ENCODE data around the gene RUNX2. TPM values are rescaled to one million over a fixed set of nuclear protein-coding genes. Genes with fewer than 3 reads are reported as not detected.

Gene RUNX2
- polyA plus RNA-seq, 1 donor from 2014 or later = not detected

GRCh38 chr6:45710304-45710821 is 382.2 kb downstream of the RUNX2 start:
- Histone ChIP-seq H3K4me2 (ENCODE audit: low read length) (no peak overlapping the region), H3K36me3 (ENCODE audit: insufficient read depth, low read length) (no peaks in the 10 kb centered on the region), H3K79me2 (replicated peaks; ENCODE audit: insufficient read depth, low read length) (no peaks in the 10 kb centered on the region), H3K9me2 (ENCODE audit: insufficient read depth, low read length) (no peaks in the 10 kb centered on the region), H4K20me1 (ENCODE audit: insufficient read depth) (no peaks in the 10 kb centered on the region), H3K4me3 (ENCODE audit: low read length) (no peak overlapping the region), H3K9me3 (ENCODE audit: low read length) (no peaks in the 10 kb centered on the region), H2AFZ (ENCODE audit: low read depth, low read length) (no peak overlapping the region), H3K27ac (ENCODE audit: low read length) (no peak overlapping the region), H3K9ac (ENCODE audit: low read length) (no peak overlapping the region), H3K27me3 (ENCODE audit: insufficient read depth, low read depth, low read length) (no peaks in the 10 kb centered on the region), H3F3A (ENCODE audit: insufficient read depth, low read length, poor library complexity, severe bottlenecking) (no peaks in the 10 kb centered on the region)
- no peak for TF ChIP-seq REST (IDR thresholded peaks at IDR 0.05; ENCODE audit: borderline replicate concordance)

- H3K27me3 ChIP-seq (ENCODE audit: insufficient read depth, low read depth, low read length) = no peaks in the 10 kb centered on the region
- no peak overlapping the region for H3K4me2 ChIP-seq (ENCODE audit: low read length)
- H3K27ac ChIP-seq (ENCODE audit: low read length) = no peak overlapping the region
- H3K9me3 ChIP-seq (ENCODE audit: low read length) = no peaks in the 10 kb centered on the region
- no peaks in the 10 kb centered on the region for H3K36me3 ChIP-seq (ENCODE audit: insufficient read depth, low read length)
- TF ChIP-seq RAD21 (conservative IDR thresholded peaks at IDR 0.05) = no peak
- no peak for TF ChIP-seq MXI1 (conservative IDR thresholded peaks at IDR 0.05; ENCODE audit: poor library complexity, severe bottlenecking)
- no peak overlapping the region for H3K4me3 ChIP-seq (ENCODE audit: low read length)
- H3K9ac ChIP-seq (ENCODE audit: low read length) = no peak overlapping the region
- H4K20me1 ChIP-seq (ENCODE audit: insufficient read depth) = no peaks in the 10 kb centered on the region
- H3K79me2 ChIP-seq (replicated peaks; ENCODE audit: insufficient read depth, low read length) = no peaks in the 10 kb centered on the region
- H3K9me2 ChIP-seq (ENCODE audit: insufficient read depth, low read length) = no peaks in the 10 kb centered on the region
- H3F3A ChIP-seq (ENCODE audit: insufficient read depth, low read length, poor library complexity, severe bottlenecking) = no peaks in the 10 kb centered on the region
- H2AFZ ChIP-seq (ENCODE audit: low read depth, low read length) = no peak overlapping the region
Measured at GRCh38 chr6:45712076-45712475, 383.9 kb downstream of the RUNX2 start.

DNA sequence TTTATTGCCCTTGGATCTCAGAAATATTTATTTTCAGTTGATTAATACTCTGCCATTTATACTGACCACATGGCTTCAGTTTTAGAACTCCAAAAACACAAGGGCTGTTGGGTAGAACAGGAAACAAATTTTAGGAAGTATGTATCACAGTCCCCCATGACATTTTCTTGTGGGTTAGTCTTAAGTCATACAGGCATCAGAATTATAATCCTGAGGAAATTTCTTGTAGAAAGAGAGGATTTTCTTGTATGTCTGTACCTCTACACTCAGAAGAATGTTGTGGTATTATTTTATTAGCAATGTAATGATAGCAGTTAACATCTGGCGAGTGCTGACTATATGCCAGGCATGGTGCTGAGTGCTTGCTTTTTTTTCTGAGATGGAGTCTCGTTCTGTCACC is 384.7 kb downstream of the RUNX2 start:
- no peaks in the 10 kb centered on the region for H3F3A ChIP-seq (ENCODE audit: insufficient read depth, low read length, poor library complexity, severe bottlenecking)
- H3K36me3 ChIP-seq (ENCODE audit: insufficient read depth, low read length) = no peaks in the 10 kb centered on the region
- no peaks in the 10 kb centered on the region for H3K9me2 ChIP-seq (ENCODE audit: insufficient read depth, low read length)
- no peak overlapping the region for H3K4me3 ChIP-seq (ENCODE audit: low read length)
- no peak for TF ChIP-seq CTCF (IDR thresholded peaks at IDR 0.05; ENCODE audit: poor library complexity, severe bottlenecking)
- no peak for TF ChIP-seq MXI1 (conservative IDR thresholded peaks at IDR 0.05; ENCODE audit: poor library complexity, severe bottlenecking)
- TF ChIP-seq REST (IDR thresholded peaks at IDR 0.05; ENCODE audit: borderline replicate concordance) = no peak
- H3K27ac ChIP-seq (ENCODE audit: low read length) = no peak overlapping the region
- H3K4me2 ChIP-seq (ENCODE audit: low read length) = no peak overlapping the region
- H4K20me1 ChIP-seq (ENCODE audit: insufficient read depth) = no peaks in the 10 kb centered on the region
- H3K9ac ChIP-seq (ENCODE audit: low read length) = no peak overlapping the region
- H2AFZ ChIP-seq (ENCODE audit: low read depth, low read length) = no peak overlapping the region
- no peaks in the 10 kb centered on the region for H3K9me3 ChIP-seq (ENCODE audit: low read length)
- H3K79me2 ChIP-seq (replicated peaks; ENCODE audit: insufficient read depth, low read length) = no peaks in the 10 kb centered on the region
- H3K27me3 ChIP-seq (ENCODE audit: insufficient read depth, low read depth, low read length) = no peaks in the 10 kb centered on the region

Other genes starting within 250 kb of the RUNX2 start
- gene SUPT3H, start 49.6 kb downstream of the RUNX2 start, polyA plus RNA-seq = 6.2 and 6.8 TPM in 2 replicates